HepG2 (cell line): ENCODE measurements around the gene ASAP2. TPM values are rescaled to one million over a fixed set of nuclear protein-coding genes. Genes with fewer than 3 reads are reported as not detected.
A peak's percentile ranks its signal among the peaks of the same experiment; 100 is the strongest.

Experiments used
- ARID5B ChIP-seq: IDR thresholded peaks from 2 replicates; pipeline ENCODE4 v1.4.0; 2020; ENCODE audit warnings: mild to moderate bottlenecking, missing genetic modification reagents
- CEBPZ ChIP-seq: IDR thresholded peaks from 2 replicates; pipeline ENCODE4 v1.6.1; 2012; ENCODE audit warnings: low read length, improper control_type of control experiment
- DR1 ChIP-seq: sonication (generic); formaldehyde crosslinking; IDR thresholded peaks from 2 replicates; pipeline ENCODE4 v1.8.0; 2021; ENCODE audit warnings: mild to moderate bottlenecking, missing genetic modification reagents, inconsistent platforms
- ERF ChIP-seq: IDR thresholded peaks from 2 replicates; pipeline ENCODE4 v1.6.1; 2018; ENCODE audit warnings: missing biosample characterization, missing genetic modification reagents
- HOXA7 ChIP-seq: sonication (generic); formaldehyde crosslinking; IDR thresholded peaks from 2 replicates; pipeline ENCODE4 v1.8.1; 2022; ENCODE audit warnings: mild to moderate bottlenecking, missing genetic modification reagents, moderate library complexity
- JUND ChIP-seq: sonication (generic); formaldehyde crosslinking; IDR thresholded peaks from 2 replicates; pipeline ENCODE4 v1.8.0; 2022; ENCODE audit warnings: mild to moderate bottlenecking, missing genetic modification reagents
- SAP130 ChIP-seq: IDR thresholded peaks from 2 replicates; pipeline ENCODE4 v1.6.1; 2016; ENCODE audit warnings: low read depth
- STAG1 ChIP-seq: sonication (generic); formaldehyde crosslinking; IDR thresholded peaks from 2 replicates; pipeline ENCODE4 v1.4.0; 2020; ENCODE audit warnings: missing genetic modification reagents
- TRAFD1 ChIP-seq: sonication (generic); formaldehyde crosslinking; IDR thresholded peaks from 2 replicates; pipeline ENCODE4 v1.5.1; 2020; ENCODE audit warnings: missing genetic modification reagents, mild to moderate bottlenecking, borderline replicate concordance
- ZBTB38 ChIP-seq: sonication (generic); formaldehyde crosslinking; IDR thresholded peaks from 2 replicates; pipeline ENCODE4 v1.5.1; 2020; ENCODE audit warnings: mild to moderate bottlenecking, missing genetic modification reagents
- ZFY ChIP-seq: sonication (generic); formaldehyde crosslinking; IDR thresholded peaks from 2 replicates; pipeline ENCODE4 v1.4.0; 2020; ENCODE audit warnings: missing genetic modification reagents
- ZNF362 ChIP-seq: sonication (generic); formaldehyde crosslinking; IDR thresholded peaks from 2 replicates; pipeline ENCODE4 v1.4.0; 2020; ENCODE audit warnings: missing genetic modification reagents, mild to moderate bottlenecking, borderline replicate concordance
- ZNF605 ChIP-seq: sonication (generic); formaldehyde crosslinking; IDR thresholded peaks from 2 replicates; pipeline ENCODE4 v1.8.0; 2022; ENCODE audit warnings: mild to moderate bottlenecking, missing genetic modification reagents
- ZNF770 ChIP-seq: sonication (generic); formaldehyde crosslinking; IDR thresholded peaks from 2 replicates; pipeline ENCODE4 v1.5.0; 2020; ENCODE audit warnings: mild to moderate bottlenecking, missing genetic modification reagents
- ZNF839 ChIP-seq: sonication (generic); formaldehyde crosslinking; IDR thresholded peaks from 2 replicates; pipeline ENCODE4 v1.4.0; 2020; ENCODE audit warnings: missing genetic modification reagents, mild to moderate bottlenecking, borderline replicate concordance
- polyA plus RNA-seq, 8 experiments: library from polyadenylated mRNA; depleted of rRNA in 3 of 8; stranded (reverse) in 7 of 8; unstranded in 1 of 8; fragments of >200 nt; fragmentation: Illumina TruSeq in 4 of 8; extraction: Trizol in 4 of 8; gene quantifications; 2 replicates each; pipeline versions ENCODE4 v1.2.1 to v1.2.3, GENCODE V29; 2011 to 2016; ENCODE audit warnings: low read depth in 4 of 8, missing spikeins in 1 of 8, mixed read lengths in 1 of 8; ENCODE audit not compliant: insufficient read depth in 1 of 8
- total RNA-seq, 5 experiments: library from RNA; depleted of rRNA; stranded (reverse); fragments of >200 nt; fragmentation: Illumina TruSeq; extraction: Trizol; gene quantifications; 2 replicates each; pipeline ENCODE4 v1.2.3, GENCODE V29; 2016; ENCODE audit warnings: low read depth in 1 of 5

ASAP2 gene
- total and polyA plus RNA-seq, 2 of the 13 experiments (the other 11 are each of a cell fraction or from before 2014, with no cell fraction given) = 7.3 to 22.3 TPM

GRCh38 chr2:9423100-9423921, 216.7 kb downstream of the ASAP2 start, which contains the start of the genes CPSF3 and ITGB1BP1 (continued):
- TF ChIP-seq SAP130 (CRISPR knock-in tag) = peak; percentile 92
- peak; percentile 80; the same call in 1 of the 2 replicates for TF ChIP-seq ZNF839 (CRISPR knock-in tag)
- no peak for TF ChIP-seq CEBPZ
- no peak for TF ChIP-seq TRAFD1 (CRISPR knock-in tag)
- TF ChIP-seq STAG1 (CRISPR knock-in tag) = peak; percentile 9
- TF ChIP-seq DR1 (CRISPR knock-in tag) = peak; percentile 48
- TF ChIP-seq JUND (CRISPR knock-in tag) = no peak
- peak; percentile 89 for TF ChIP-seq ERF (CRISPR knock-in tag)
- peak; percentile 72 for TF ChIP-seq ZBTB38 (CRISPR knock-in tag)
- TF ChIP-seq ZNF362 = peak; percentile 53; the same call in 1 of the 2 replicates
- TF ChIP-seq ZFY (CRISPR knock-in tag) = peak; percentile 95
- TF ChIP-seq ZNF770 (CRISPR knock-in tag) = peak; percentile 72; the same call in 1 of the 2 replicates
- TF ChIP-seq ARID5B (CRISPR knock-in tag) = peak; percentile 61; the same call in 1 of the 2 replicates
- TF ChIP-seq HOXA7 (CRISPR knock-in tag) = peak; percentile 52; the same call in 1 of the 2 replicates
- TF ChIP-seq ZNF605 = peak; percentile 17; the same call in 1 of the 2 replicates
